Measurements from ENCODE around the gene LRRK1. TPM values are rescaled to one million over a fixed set of nuclear protein-coding genes. Genes with fewer than 3 reads are reported as not detected.

The LRRK1 gene
- total and polyA plus RNA-seq, 2 of the 4 experiments (the other 2 are of a cell fraction) = 3.0 to 5.8 TPM

- no peak overlapping the region for H3K4me2 ChIP-seq (ENCODE audit: low read depth, low read length)
- no peak overlapping the region for H3K18ac ChIP-seq (ENCODE audit: low read depth, low read length)
- no peak overlapping the region for H2AK9ac ChIP-seq (replicated peaks; ENCODE audit: low read depth, low read length, poor library complexity)
- no peak overlapping the region for H3K14ac ChIP-seq (replicated peaks; ENCODE audit: low read depth, low read length)
- no peak overlapping the region for H3K27ac ChIP-seq (ENCODE audit: insufficient read depth, low read length)
- no peak overlapping the region for H3K23ac ChIP-seq (ENCODE audit: low read depth, low read length)
- no peak overlapping the region for H2BK5ac ChIP-seq (ENCODE audit: low read depth, low read length, poor library complexity, severe bottlenecking)
- CTCF ChIA-PET = interaction anchor here (0.7 kb wide), 1 partner anchor 279 kb away, joined by 5 read pairs; no protein-coding TSS in a partner anchor
- ATAC-seq (ENCODE audit: low read depth) (no peak), DNase-seq (no peak)
- H3K27me3 ChIP-seq (ENCODE audit: control insufficient read depth, insufficient read depth, low read length) = no peaks in the 10 kb centered on the region
- peaks cover 3% of the 10 kb centered on the region; the same call in 1 of the 2 replicates for H3K9me1 ChIP-seq (ENCODE audit: insufficient read depth, low read length)
- POLR2A ChIA-PET (ENCODE audit: unreplicated experiment) = no interaction called here
- H4K8ac ChIP-seq (ENCODE audit: low read depth in 2 of 2, low read length in 2 of 2) = no peak overlapping the region
- TF ChIP-seq CHD1 (IDR thresholded peaks at IDR 0.05; ENCODE audit: low read depth, low read length) (no peak), MAZ (IDR thresholded peaks at IDR 0.05; ENCODE audit: borderline replicate concordance, low read depth, low read length) (no peak), ELK1 (IDR thresholded peaks at IDR 0.05; ENCODE audit: borderline replicate concordance, low read depth, low read length) (no peak), MXI1 (IDR thresholded peaks at IDR 0.05; ENCODE audit: borderline replicate concordance, low read depth, low read length) (no peak)
- H3K4me3 ChIP-seq (ENCODE audit: insufficient read depth, low read depth, low read length) = no peak overlapping the region
- H4K5ac ChIP-seq (ENCODE audit: low read depth, low read length) = no peak overlapping the region
- no peak overlapping the region for H3K56ac ChIP-seq (ENCODE audit: extremely low read depth, insufficient read depth, low read length)
- H3K79me1 ChIP-seq (ENCODE audit: low read depth in 1 of 2, low read length in 2 of 2) = no peaks in the 10 kb centered on the region; a peak in 1 of 4 replicates
- dilution Hi-C loops (cut with HindIII; ENCODE audit: low sequenced_read_pairs, unreplicated experiment) = no loop called here
- no peak overlapping the region for H2BK20ac ChIP-seq (ENCODE audit: low read depth, low read length)
- H2AK5ac ChIP-seq (ENCODE audit: low read depth, low read length) = no peak overlapping the region
- no peak overlapping the region for H2AFZ ChIP-seq (replicated peaks; ENCODE audit: low read length, poor library complexity)
- in situ Hi-C loops (cut with MboI; ENCODE audit: low sequenced_read_pairs) = no loop called here
- no peak overlapping the region for H3K9ac ChIP-seq (ENCODE audit: low read depth, low read length)
- H3K9me3 ChIP-seq (ENCODE audit: control insufficient read depth, insufficient read depth, low read length) = no peaks in the 10 kb centered on the region
- intact Hi-C loops (cut with micrococcal nuclease) = no loop called here
- H2BK15ac ChIP-seq (ENCODE audit: low read depth, low read length) = no peak overlapping the region
- H3K4ac ChIP-seq (ENCODE audit: low read depth, low read length) = no peak overlapping the region
- no peaks in the 10 kb centered on the region for H3K4me1 ChIP-seq (ENCODE audit: control insufficient read depth, insufficient read depth, low read length)
- peaks cover 7% of the 10 kb centered on the region for H3K36me3 ChIP-seq (ENCODE audit: control insufficient read depth, insufficient read depth, low read length)
- no peak overlapping the region for H2BK120ac ChIP-seq (ENCODE audit: low read depth, low read length)
- WGBS, 2 experiments (ENCODE audit: extremely low coverage in 2 of 2, insufficient read length in 1 of 2) = 61% methylated on average over 4 of the region's 6 CpGs; no CpG with 5 or more reads in 1 of the 2 experiments
- H4K20me1 ChIP-seq (ENCODE audit: insufficient read depth, low read length) = no peaks in the 10 kb centered on the region
- no peak overlapping the region for H4K91ac ChIP-seq (ENCODE audit: insufficient read depth, low read depth, low read length)
- BruUV-seq (replicated peaks) = no TSS peak
Measured at GRCh38 chr15:100986158-100986896, 67.2 kb downstream of the LRRK1 start.
